GM19324 (cell line): ENCODE measurements around the gene ABLIM1.
A peak's percentile ranks its signal among the peaks of the same experiment; 100 is the strongest.

Experiments
- ATAC-seq: cut with Tn5 transposase; IDR thresholded peaks from one replicate; pipeline ENCODE4 v1.9.1; 2021; ENCODE audit warnings: mild to moderate bottlenecking, moderate library complexity; ENCODE audit not compliant: unreplicated experiment, low FRiP score

The ABLIM1 gene

GRCh38 chr10:114626841-114627240 is 31.2 kb downstream of the ABLIM1 start:
- no peak for ATAC-seq

DNA sequence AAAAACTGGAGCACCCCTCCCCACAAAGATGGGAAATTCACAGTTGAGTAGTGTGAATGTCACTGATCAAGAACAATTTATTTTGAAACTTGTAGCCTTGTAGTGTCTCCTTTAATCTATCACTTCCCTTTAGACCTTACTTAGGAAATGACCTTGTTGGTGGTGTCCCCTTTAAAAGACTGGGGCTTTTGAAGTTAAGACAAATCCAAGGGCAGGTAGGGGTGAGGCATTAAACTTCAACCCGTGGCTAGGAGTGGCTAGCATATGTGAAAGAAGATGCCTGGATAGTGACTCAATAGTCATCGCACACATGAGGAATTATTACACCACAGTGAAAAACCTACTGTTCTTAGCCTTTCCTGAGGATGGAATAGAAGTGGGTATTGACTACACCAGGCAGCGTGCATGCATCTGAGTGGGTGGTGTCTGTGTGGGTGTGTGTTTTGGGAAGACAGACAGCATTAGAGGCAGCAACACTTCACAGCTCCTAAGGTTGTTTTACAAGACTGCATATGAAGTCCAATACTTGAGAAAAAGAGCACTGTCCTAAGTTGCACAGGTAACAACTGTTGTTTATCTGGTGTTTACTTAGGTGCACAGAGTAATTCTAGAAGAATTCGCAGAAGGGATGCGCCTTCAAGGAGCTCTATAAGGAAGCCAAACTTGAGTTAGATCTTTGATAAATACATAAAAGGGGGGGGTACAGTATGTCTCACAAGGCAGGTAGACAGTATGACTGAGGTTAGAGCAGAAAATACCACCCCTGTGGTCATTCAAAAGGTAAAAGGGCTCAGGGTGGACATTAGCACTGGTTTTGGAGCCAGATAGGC is 32.9 kb downstream of the ABLIM1 start:
- ATAC-seq: no peak

DNA sequence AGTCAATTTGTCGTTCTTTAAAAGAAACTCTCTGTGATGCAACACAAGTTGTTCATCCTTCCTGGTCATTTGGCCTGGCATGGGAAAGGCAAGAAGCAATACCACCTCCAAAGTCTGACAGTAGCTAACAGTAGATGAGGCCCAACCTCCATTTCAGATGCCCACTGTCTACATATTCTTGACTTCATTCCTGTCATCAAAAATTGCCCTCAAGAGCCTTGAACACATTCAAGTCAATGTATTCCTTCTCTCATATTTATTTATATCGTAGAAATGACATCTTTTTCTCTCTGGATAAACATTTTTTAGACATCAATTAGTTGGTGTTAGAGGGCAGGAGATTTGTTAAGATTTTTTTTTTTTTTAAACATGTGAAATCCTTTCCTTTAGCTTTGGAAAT is 33.7 kb downstream of the ABLIM1 start:
- no peak for ATAC-seq

GRCh38 chr10:114623661-114624294 is 34.3 kb downstream of the ABLIM1 start:
- ATAC-seq: no peak

GRCh38 chr10:114623155-114623554 is 34.9 kb downstream of the ABLIM1 start:
- ATAC-seq: no peak

DNA sequence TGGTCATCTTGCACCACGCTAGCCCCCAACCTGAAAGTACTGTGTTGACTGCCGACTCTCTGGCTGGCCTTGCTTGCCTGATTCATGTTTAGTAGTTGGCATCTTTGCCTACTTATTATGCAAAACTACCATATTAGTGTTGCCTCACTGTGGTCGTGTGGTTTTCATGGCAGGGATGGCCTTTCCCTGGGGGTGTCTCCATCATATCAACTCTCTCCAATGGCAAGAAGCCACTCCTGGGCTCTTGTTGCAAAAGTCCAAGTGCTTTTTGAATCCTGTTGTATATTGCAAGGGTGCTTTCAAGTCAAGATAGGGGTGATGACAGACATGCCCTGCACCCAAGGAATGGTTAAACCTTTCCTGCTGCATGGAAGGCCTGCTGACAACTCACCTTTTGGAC is 39.4 kb downstream of the ABLIM1 start:
- no peak for ATAC-seq

DNA sequence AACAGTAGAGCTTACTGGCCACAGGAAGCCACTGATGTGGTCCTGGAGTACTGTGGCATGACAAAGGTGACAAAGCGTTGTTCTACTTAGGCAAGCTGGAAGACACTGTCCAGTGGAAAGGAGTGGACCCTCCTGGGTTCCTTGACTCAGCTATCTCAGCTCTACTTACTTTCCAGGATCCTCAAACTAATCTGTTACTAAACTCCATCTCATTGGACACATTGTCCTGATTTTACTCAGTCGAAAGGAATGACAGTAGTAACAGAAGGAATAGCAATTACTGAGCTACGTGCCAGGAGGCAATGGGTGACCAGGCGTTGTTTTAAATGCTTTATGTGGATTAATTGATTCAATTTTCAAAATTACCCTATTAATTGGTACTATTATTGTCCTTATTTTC is 41.6 kb downstream of the ABLIM1 start:
- no peak for ATAC-seq

DNA sequence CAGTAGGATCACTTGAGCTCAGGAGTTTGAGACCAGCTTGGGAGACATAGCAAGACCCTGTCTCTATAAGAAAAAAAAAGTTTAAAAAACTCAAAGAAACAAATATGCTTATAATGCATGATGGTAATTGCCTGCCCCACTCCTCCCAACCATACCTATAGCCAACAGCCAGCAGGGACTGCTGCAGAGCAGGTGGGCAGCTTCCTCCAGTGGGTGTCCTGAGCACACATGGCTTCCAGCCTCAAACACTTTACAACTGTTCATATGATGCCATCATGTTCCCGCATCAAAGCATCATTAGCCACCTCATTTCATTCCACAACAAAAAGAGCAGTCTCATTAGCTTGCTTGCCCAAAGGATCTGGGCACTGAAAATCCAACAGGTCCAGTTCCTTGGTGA is 42.0 kb downstream of the ABLIM1 start:
- ATAC-seq: no peak

DNA sequence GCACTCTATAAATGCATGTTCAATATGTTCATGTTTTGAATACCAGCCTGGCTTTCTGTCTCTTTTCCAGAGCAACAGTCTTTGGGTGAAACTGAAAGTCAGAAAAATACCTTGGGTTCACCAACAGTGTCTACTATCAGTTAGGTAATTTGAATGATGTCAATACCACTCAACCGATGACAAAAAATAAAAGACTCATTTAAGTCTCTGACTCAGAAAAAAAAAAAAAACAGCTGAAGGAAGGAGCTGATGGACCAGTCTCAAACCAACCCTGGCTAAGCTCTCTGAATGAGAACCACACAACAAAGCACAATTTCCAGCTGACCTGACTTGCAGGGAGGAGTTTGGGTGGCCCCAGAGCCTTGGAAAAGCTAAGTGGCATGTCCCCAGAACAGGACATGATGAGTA is 42.5 kb downstream of the ABLIM1 start:
- ATAC-seq: peak; percentile 94

GRCh38 chr10:114613237-114613979 is 44.7 kb downstream of the ABLIM1 start:
- no peak for ATAC-seq

GRCh38 chr10:114611617-114612016 is 46.5 kb downstream of the ABLIM1 start:
- no peak for ATAC-seq

DNA sequence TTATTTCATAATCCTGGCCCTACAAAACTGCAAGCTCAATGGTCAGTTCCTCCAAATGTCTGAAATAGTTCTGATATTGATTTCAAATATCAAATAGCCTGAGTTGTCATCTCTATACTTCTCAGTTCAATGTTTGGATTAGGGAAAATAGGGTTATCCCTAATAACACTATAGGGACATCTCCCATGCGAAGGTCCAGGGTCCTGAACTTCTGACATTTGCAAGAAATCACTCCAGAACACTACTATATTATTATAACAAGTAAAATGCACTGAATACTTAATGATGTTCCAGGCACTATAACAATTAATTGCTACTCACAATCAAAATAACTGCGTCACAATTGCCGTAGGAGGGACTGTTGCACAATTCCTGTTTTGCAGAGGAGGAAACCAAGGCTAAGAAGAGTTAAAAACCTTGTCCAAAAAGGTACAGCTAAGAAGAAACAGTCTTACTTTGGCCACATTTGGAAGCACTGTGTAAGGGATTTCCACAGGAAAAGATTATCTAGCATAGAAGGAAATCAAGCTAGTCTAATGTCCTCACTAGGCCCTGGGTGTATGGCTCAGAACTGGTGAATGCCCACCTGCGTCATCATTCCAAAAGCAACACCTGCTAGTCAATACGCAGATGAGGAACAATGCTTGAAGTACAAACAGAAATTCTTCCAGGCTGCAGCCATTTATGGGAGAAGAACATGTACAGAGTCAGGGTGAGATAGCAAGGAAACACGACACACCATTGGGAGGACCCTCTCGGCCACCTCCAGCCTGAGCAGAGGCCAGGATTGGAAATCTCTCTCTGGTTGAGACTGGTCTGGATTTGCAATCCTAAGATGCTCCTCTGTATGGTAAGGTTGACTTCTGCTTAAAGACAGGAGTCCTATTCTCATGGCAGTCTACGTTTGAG is 48.3 kb downstream of the ABLIM1 start:
- no peak for ATAC-seq

GRCh38 chr10:114607358-114607998 is 50.6 kb downstream of the ABLIM1 start:
- no peak for ATAC-seq

GRCh38 chr10:114605155-114605797 is 52.8 kb downstream of the ABLIM1 start:
- no peak for ATAC-seq

DNA sequence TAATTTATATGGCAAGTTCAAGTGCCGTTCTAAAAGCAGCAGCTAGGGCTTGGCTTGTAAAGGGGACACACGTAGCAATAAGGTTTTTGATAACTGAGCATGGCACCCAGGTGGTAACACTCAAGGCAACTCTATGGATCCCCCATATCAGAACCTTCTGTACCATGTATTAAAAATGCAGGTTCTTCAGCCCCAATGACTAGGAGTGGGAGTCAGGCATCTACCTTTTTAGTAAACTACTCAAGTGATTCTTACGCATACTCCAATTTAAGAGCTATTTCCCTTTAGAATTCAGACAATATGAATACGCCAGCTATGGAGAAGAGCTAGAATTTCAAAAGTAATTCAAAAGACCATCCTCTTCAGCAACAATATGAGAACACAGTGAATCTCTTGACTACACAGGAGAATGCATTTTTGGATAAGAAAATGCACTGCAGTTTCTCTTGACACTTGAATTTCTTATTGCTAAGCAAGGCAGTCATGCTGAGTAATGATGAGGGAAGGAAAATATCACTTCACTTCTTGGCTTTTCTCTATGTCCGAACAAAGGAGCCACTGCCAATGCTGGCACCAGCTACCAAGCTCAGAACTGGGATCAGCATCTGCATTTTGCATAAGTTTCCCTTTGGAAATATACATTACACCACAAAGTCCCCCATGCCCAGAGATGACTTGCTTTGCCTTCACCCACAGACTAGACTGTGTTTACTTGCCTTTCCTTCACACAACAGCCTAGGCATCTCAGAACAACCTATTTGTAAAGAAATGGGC is 53.5 kb downstream of the ABLIM1 start:
- no peak for ATAC-seq

GRCh38 chr10:114603948-114604347 is 54.1 kb downstream of the ABLIM1 start:
- ATAC-seq: no peak

GRCh38 chr10:114603303-114603702 is 54.8 kb downstream of the ABLIM1 start:
- ATAC-seq: no peak

GRCh38 chr10:114600057-114600456 is 58.0 kb downstream of the ABLIM1 start:
- ATAC-seq: no peak

- no peak for ATAC-seq
These were observed 61.3 kb downstream of the ABLIM1 start for GRCh38 chr10:114596793-114597192.
